ENCODE data around the gene C1QTNF2. TPM values are rescaled to one million over a fixed set of nuclear protein-coding genes. Genes with fewer than 3 reads are reported as not detected.

The C1QTNF2 gene, protein sequence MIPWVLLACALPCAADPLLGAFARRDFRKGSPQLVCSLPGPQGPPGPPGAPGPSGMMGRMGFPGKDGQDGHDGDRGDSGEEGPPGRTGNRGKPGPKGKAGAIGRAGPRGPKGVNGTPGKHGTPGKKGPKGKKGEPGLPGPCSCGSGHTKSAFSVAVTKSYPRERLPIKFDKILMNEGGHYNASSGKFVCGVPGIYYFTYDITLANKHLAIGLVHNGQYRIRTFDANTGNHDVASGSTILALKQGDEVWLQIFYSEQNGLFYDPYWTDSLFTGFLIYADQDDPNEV
- 0.17 and 0.28 TPM in 2 replicates for total RNA-seq

DNA sequence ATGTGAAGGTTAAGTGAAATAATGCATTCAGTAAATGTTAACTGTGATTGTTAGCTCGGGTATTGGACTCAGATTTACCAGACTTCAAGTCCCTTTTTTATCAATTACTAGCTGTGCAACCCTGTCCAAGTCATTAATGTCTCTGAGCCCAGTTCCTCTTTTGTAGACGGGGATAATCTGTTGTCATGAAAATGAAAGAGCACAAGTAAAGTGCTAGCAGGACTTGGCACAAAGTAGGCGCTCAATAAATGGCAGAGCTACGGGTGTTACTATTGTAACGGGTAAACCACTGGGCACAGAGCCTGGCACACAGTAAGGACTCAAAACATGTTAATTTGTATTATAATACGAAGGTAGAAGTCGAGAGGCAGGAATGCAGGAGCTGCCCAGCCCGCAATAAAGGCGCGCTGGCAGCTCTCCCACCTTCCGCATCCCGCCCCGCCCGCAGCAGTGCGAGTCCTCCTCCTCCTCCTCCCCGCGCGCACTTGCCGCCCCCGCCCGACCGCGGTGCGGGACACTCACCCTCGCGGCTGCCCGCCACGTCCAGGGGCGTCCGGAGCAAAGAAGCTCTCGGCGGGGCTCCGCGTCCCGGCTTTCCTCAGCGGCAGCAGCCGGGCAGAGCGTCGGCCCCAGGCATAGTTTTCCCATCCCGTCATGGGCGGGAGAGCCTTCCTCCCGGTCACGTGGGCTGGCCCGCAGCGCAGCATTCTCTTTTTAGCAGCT, at the start of gene C1QTNF2:
Gene C1QTNF2 (minus strand): TSS at position 637 of the 723 bp plus-strand sequence. CDS start 15,615 bp downstream, outside the sequence.
- DNase-seq = peak; percentile 57

DNA sequence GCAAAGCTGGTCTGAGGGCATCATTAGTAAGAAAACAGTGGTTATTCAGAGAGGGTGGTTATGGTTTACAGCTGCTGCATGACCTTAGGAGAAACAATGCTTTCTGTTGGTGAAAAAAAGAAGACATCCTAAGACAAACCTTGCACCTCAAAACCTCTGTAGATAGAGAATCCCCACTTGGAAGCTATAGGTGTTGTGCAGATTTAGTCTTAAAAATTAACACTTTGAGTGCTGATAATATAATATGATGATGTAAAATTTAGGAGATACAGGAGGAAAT, 49.8 kb upstream of the C1QTNF2 start:
- DNase-seq = no peak

DNA sequence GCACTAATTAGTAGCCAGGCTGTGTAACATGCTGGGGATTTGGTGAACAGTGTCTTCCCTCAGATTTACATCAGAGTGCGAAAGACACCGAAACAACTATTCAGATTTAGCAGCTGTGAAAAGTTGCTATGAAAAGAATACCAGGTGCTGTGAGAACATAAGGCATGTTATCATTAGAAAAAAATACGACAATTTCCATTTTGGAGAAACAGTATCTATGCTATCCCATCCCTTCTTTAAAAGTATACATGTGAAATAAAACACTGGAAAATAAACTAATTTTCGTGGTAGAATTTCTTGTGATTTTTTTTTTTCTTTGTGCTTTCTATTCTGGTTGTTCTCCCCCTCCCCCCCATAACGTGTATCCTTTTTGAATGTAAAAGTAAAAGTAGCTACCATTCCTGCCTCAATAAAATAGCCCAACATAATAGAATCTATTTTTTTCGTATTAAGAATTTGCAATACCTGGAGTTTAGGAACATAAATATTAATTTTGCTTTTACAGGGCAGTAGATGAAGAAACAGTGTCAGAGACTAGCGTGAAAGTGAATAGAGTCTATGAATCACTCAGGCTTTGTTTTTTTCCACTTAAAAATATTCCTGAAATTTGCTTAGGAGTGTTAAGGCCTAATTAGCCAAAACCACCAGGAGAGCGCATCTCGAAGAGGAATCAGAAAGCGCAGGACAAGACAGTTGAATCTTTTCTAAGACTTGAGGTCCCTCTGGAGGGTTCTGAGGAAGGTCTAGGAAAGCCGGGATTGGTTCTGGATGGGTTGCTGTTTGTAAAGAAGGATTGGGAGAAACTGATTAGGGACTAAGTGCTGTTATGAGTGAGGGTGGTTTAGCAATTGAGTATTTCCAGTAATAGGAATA, 49.3 kb upstream of the C1QTNF2 start:
- no peak for DNase-seq

DNA sequence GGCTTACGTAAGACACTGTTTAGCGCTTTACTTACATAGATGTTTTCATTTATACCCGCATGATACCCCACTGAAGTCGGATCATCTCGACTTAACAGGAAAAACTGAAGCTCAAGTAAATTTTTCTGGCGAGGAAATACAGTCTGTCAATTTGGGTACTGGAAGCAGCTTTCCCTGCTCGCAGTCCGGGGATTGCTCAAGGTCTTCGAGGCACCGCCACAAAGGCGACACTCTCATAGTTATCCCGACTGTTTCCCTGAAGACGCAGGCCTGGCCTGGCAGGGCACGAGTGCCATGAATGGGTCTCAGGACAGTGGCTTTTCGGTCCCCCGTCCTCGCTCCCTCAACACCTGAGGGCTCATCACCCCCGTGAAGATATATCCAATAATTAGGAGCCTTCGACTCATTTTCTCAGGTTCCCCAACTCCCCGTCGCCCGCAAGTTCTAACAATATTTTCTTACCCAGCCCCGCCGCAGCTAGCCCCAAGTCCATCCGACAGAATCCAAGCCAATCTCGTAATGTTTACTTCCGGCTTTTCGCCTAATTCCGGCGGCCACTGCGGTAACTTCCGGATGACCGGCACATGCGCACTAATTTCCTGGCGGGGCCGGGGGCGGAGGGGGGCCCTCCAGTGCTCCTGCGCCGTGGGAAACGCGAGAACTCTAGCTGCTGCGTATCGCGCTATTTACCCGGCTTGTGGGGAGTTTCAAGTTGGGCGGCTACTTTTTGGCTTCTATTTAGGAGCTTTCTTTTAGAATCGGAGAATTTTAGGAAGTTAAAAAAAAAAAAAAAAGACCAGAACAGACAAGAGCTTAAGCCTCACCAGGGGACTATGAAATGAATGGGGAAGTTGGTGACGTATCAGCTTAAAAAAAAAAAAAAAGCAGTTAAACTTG, 48.4 kb upstream of the C1QTNF2 start, which contains the start of gene SLU7:
Gene SLU7 (minus strand): TSS at position 521 of the 897 bp plus-strand sequence. CDS start 3,787 bp downstream, outside the sequence.
- peak; percentile 98 for DNase-seq

DNA sequence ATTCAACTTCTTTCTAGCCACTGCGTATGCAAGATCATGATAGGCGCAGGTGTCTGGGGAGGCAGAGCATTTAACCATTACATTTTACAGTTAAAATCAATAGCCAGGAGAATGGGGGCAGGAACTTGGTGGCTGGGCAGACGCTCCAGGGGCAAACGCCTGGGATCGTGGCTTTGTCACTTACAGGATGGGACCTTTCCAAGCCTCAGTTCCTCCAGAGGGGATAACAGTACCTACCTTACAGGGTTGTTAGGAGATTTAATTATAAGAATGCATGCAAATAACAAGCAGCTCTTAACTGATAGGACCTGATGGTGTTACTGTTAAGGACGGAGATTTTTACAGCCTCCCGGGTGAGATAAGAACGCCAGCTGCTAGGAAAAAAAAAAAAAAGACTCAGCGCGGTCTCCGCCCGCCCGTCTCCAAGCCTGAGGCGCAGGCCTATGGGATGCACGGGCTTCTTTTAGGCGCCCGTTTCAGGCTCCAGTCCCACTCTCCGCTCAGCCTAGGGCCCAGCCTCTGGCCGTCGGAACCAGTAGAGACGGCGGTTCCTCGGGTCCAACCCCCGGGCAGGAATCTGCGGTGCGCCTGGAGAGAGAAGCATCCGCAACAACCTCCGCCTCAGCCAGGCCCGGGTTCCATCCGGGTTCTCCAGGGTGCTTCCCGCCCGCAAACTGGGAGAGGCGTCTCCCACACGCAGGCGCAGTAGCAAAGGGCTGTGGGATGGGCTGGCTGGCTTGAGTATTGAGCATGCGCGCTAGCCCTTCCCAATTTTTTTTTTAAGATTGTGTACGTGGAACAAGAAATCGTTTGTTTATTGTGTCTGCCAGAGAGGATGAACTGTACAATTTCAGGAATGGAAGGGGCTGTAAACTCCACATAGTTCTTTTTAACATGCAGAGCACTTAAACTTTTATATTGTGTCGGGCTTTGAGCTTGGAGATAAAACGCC, 29.3 kb upstream of the C1QTNF2 start, which contains the start of gene FAM200C:
Gene FAM200C (minus strand): TSS at position 653 of the 952 bp plus-strand sequence. CDS start 4,564 bp downstream, outside the sequence.
- peak; percentile 95 for DNase-seq

DNA sequence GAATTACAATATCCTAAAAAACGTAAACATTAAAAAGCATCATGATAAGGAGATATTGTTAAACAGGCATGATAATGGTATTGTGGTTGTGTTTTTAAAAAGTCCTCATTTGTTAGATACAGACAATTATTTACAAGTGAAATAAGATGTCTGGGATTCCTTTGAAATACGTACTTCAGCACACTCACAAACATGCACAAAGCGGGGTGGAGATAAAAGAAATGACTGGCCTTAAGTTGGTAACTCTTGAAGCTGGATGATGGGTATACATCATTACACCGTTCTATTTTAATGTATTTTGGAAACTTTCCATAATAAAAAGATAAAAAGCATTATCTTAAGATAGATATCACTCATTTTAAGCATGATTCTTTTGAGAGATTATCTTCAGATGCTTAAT, 28.4 kb upstream of the C1QTNF2 start:
- peak; percentile 12 for DNase-seq

DNA sequence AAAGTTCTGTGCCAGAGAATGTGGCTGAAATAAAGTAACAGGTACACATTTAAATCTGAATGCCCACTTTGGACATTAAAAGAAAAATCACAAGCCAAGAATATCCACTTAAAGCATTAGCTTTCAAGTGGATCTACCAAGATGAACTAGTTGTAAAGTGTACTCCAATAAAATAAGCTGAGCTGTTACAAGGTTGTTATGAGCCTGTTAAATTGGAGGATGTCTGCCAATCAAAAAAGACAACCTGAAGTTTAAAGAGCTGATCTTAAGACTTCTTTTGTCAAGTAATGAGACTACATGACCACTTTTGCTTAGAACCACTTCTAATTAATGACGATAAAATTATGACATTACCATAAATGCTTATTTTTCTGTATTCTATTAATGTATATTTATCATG, 27.1 kb upstream of the C1QTNF2 start:
- no peak for DNase-seq

DNA sequence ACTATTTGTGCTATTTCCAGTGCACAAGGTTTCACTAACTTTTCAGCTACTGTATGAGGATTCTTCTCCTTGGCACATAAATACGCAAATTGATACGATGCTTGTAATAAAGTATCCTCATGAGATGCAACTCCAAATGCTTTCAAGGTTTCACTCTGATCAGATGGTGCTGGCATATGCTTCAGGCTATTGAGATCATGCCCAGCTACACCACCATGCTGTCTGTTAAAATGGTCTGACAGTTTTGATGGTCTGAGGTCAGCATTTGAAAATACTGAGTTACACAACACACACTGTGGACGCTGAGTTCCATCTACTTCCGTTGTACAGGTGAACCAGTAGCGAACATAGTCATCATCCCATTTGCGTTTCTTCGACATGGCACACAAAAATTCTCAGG, 24.7 kb upstream of the C1QTNF2 start:
- DNase-seq = no peak

DNA sequence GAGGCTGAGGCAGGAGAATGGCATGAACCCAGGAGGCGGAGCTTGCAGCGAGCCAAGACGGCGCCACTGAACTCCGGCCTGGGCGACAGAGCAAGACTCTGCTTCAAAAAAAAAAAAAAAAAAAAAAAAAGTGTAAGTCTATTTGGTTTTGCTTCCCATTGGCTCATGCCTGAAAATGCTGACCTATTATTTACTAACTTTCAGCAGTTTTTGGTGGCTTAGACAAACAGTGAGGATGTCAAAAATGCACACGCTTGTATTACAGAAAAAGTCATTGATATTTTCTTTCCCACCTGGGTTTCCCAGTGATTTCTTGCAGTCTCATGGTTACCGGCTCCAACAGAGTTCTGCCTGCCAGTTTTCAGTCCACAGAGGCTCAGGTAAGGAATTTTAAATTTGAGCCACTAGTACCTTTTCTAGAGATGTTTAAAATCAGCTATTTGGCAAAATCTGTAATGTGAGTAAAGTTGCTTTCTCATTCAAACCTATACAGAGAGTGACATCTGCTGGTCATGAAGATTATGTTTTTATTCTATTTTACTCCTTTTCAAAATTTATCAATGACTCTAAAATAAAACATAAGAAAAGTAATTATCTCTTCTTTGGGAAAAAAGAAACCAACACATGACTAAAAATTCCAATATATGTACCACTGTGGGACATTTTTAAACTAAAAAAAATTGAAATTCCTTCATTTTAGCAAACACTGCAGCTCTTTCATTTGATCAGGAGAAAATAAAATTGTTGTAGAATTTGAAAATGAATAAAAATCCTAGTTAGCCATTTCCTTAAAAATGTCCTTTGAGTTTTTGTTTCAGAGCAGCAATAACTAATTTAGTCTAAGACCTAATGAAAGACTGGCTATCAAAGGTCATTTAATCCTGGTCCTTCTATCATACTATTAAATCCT, 20.6 kb upstream of the C1QTNF2 start:
- peak; percentile 52 for DNase-seq

DNA sequence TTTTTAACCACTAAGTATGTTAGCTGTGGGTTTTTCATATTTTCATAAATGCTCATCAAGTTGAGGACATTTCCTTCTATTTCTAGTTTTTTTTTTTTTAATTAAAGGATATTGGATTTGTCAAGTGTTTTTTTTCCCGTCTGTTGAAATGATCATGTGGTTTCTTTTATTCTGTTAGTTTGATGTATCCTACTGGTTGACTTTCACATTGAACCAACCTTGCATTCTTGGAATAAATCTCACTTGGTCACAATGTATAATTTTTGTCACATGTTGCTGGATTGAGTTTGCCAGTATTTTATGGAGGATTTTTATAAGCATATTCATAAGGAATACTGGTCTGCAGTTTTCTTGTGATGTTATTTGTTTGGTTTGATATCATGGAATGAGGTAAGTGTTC, 17.0 kb upstream of the C1QTNF2 start:
- DNase-seq = no peak

DNA sequence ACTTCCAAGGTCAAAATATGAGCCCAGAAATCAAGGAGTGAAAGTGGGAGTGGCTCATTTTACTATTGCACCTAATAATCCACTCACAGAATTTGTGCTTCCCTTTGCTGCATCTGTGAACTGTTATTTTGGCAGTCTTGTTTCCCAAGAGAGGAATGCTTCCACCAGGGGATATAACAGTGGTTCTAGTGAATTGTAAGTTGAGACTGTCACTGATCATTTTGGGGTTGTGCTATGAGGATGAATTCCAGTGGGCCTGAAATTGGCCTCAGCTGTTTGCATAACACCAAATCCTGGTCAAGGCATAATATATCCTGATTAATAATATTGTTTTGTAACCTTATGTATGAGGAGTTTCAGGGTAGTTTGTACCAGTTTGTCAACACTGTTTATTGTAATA, 15.1 kb upstream of the C1QTNF2 start:
- DNase-seq = no peak

DNA sequence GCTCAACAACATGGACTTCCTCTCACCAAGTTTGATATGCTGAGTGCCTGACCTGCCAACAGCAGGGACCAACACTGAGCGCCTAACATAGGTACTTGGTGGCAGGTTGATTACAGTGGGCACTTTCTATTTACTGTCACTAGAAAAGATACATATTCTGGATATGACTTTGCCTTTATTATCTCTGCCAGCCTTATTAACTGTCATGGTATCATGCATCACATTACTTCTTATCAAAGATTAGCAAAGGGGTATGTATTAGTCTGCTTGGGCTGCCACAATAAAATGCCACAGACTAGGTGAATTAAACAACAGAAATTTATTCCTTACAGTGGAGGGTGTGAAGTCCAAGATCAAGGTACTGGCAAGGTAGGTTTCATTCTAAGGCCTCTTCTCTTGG, 14.3 kb upstream of the C1QTNF2 start:
- no peak for DNase-seq

DNA sequence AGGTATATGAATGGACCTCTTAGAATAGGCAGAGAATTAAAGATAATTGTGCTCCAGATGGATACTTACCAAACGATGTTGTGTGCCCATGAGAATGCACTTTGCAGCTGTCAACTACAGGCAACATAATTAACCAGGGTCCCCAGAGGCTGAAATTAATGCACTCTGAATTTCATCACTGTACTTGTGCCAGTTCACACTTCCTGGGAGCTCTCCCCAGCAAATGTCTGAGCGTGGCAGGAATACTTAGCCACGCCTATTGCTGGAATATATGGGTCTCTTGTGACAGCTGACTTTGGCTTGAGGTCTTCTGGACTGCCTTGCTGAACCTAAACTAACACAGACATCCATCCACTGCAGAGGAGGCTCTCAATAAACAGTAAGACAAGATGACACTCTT, 11.9 kb upstream of the C1QTNF2 start:
- DNase-seq = no peak

DNA sequence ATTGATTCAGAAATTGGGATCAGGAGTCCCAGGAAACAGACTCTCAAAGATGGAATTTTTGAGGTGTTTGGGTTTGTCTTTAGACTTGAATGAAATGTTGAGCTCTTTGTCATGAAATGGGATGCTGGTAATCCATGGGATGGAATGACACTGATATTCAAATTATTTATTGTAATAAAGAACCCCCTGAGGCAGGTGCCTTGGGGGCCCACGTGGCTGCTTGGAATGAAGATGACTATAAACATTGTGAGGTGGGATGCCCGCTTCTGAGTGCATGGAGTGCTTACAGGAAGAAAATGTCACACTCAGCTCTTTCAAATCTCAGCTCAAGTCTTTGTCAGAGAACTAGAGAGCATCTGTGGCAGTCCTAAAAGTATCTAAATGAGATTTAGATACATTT, 9.6 kb upstream of the C1QTNF2 start:
- DNase-seq = no peak

DNA sequence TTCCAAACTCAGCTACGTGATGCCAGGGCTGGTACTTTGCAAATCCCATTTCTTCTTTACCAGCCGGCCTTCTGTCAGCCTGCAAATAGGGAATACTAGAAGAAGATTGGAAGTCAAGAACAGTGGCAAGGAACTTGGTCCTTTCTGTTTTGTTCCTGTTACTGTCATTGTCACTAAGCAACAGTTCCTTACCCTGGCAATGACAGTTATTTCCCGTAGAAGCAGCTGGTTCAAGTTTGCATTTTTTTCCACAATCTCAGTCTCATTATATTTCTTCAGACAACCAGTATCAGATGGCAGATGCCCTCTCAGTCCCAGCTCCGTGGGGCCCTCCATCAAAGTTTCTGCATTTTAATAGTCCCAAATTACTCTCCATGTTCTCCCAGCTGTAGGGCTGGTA, 9.1 kb upstream of the C1QTNF2 start:
- DNase-seq = peak; percentile 6

DNA sequence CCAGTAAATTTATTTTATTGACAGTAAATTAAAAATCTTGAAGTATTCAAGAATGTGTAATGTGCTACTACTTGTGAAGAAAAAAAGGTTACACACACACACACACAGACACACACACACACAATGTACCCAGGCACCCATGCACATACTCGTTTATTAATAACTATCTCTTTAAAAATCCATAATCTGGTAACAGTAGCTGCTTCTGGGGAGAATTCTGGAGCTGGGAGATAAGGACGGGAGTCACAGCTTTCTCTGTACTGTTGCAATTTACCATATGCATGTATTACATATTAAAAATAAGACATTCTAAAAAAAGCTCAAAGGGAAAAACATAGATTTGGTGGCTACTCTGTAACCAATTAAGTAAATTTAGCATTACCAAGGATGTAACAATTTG, 7.9 kb upstream of the C1QTNF2 start:
- DNase-seq = no peak

DNA sequence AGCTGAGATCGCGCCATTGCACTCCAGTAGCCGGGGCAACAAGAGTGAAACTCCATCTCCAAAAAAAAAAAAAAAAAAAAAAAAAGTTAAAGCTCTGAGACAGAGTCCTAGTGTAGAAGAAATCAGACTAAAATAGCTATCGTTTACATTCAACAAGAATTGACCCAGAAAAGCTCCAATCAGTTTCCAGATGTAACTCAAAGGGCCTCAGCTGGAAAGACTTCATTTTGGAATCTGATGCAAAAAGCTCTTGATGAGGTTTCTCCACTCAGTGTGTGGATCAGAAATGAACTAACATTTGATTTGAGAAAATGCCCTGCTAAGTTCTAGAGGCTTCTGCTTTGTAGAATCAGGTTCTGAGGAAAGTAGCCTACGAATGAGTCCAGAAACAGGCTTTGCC, 7.2 kb upstream of the C1QTNF2 start:
- DNase-seq = no peak

DNA sequence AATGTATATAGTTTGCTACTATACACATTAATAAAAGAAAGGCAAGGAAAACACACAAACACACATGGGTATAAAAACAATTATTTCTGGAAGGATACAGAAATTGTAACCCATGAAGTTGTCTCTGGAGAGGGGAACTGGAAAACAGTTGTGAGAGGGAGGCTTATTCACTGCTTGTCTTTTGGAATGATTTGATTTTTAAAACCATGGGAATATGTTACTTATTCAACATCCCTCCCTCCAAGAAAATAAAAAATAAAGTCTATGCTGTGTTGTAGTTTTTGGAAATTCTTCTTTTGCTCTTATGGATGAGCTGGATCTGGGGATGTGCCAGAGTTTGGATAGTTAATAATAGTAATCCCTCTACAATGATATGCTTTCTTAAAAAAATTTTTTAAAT, 6.0 kb upstream of the C1QTNF2 start:
- no peak for DNase-seq

DNA sequence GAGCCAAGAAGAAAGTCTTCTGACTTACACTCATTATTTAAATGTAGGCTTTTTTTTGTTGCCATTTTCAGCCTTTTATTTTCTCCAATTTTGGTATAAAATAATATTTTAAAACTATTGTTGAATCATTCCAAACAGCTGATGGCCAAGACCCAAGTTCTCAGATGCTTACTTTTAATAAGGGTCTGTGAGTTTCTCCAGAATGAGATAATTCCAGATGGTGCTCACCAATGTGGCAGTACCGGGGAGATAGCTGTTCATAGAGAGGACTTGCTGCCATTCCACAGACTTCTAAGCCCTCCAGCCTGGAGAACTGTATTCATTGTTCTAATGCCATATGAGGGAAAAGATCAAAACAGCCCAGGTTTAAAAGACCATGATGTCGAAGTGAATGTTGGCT, 5.3 kb upstream of the C1QTNF2 start:
- no peak for DNase-seq

DNA sequence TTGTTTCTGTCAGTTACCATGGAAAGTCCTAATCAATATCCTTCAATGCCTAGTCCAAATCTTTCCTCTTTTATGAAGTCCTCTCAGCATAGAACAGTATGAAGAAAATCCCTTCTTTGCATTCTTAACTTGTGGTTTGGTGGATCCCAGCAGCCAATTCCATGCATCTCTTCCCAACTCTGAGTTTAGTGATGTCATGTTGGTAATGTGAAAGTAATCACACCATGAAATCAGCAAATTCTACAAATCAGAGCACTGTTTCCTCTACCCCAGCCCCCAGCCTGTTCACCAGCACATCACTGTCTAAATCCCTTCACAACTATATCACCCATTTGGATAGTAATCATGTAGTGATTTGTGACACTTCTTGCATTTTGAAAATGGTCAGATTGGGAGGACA, 4.7 kb upstream of the C1QTNF2 start:
- DNase-seq = no peak
